ENCODE results near the gene ANP32A. TPM values are rescaled to one million over a fixed set of nuclear protein-coding genes. Genes with fewer than 3 reads are reported as not detected.

The ANP32A gene
- total and polyA plus RNA-seq, 2 experiments from 2014 or later = 40.3 to 70.0 TPM

DNA sequence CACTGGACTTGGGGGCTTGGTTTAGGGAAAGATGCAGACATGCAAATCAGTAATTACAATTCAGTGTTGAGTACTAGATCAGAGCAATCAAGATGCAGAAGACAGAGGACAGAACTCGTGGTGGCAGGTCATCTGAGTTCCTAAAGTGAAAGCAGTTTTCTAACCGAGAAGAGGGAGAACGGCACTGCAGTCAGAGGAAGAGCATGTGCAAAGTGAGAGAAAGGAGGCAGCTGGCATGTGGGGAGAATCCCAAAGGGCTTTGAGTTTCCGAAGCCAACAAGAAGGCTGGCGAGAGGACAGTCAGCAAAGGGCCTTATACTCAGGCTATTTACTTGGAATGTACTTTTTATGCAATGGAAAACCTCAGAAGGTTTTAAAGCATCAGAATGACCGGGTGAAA lies 87.0 kb downstream of the ANP32A start:
- Histone ChIP-seq H2AFZ (no peak overlapping the region), H3K4me3 (no peak overlapping the region), H3K79me2 (ENCODE audit: insufficient read depth) (no peaks in the 10 kb centered on the region), H3K9ac (no peak overlapping the region), H3K36me3 (ENCODE audit: low read depth) (no peaks in the 10 kb centered on the region), H3F3A (ENCODE audit: insufficient read depth) (no peaks in the 10 kb centered on the region; the same call in 1 of the 2 replicates), H3K9me2 (ENCODE audit: insufficient read depth) (no peaks in the 10 kb centered on the region), H3K4me1 (ENCODE audit: insufficient read depth) (peaks cover 4% of the 10 kb centered on the region; the same call in 1 of the 2 replicates), H3K27me3 (replicated peaks; ENCODE audit: insufficient read depth) (no peaks in the 10 kb centered on the region), H3K27ac (no peak overlapping the region), H3K9me3 (ENCODE audit: low read depth) (no peaks in the 10 kb centered on the region), H4K20me1 (ENCODE audit: insufficient read depth) (no peaks in the 10 kb centered on the region), H3K4me2 (ENCODE audit: unreplicated experiment) (no peak overlapping the region)
- in situ Hi-C loops (cut with MboI) = loop anchor here (10.0 kb wide), 1 partner anchor 59 kb away; no protein-coding TSS in a partner anchor
- TF ChIP-seq EZH2phosphoT487 (IDR thresholded peaks at IDR 0.05; ENCODE audit: insufficient read depth, low read depth) (no peak), EZH2 (IDR thresholded peaks at IDR 0.05; ENCODE audit: insufficient read depth, poor library complexity, severe bottlenecking) (no peak)
- no peak for DNase-seq
- 25 to 36% methylated on average over 6 of the region's 6 CpGs for WGBS, 2 experiments (ENCODE audit: low coverage in 1 of 2, low lambda C conversion rate in 2 of 2, missing lambda C conversion rate in 2 of 2)

DNA sequence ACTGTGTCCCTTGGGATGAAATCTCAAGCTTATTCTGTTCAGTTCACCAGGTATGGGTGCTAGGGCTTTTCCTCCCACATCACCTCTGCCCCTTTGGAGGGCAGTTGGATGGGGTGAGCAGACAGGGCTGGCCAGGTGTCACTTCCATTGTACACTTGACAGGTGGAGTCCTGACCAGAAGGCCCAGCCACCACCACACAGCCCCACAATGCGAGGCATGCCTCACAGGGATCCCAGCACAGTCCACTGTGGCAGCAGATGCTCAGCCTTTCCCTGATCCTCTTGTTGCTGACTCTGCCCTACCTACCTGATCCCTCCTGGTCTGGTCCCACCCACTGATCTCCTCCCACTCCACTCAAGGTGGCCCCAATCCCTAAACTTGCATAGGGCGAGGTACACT lies 88.2 kb downstream of the ANP32A start:
- WGBS, 2 experiments (ENCODE audit: low coverage in 1 of 2, low lambda C conversion rate in 2 of 2, missing lambda C conversion rate in 2 of 2) = 95 to 96% methylated on average over 2 of the region's 2 CpGs
- in situ Hi-C loops (cut with MboI) = loop anchor here (10.0 kb wide), 1 partner anchor 58 kb away; no protein-coding TSS in a partner anchor

DNA sequence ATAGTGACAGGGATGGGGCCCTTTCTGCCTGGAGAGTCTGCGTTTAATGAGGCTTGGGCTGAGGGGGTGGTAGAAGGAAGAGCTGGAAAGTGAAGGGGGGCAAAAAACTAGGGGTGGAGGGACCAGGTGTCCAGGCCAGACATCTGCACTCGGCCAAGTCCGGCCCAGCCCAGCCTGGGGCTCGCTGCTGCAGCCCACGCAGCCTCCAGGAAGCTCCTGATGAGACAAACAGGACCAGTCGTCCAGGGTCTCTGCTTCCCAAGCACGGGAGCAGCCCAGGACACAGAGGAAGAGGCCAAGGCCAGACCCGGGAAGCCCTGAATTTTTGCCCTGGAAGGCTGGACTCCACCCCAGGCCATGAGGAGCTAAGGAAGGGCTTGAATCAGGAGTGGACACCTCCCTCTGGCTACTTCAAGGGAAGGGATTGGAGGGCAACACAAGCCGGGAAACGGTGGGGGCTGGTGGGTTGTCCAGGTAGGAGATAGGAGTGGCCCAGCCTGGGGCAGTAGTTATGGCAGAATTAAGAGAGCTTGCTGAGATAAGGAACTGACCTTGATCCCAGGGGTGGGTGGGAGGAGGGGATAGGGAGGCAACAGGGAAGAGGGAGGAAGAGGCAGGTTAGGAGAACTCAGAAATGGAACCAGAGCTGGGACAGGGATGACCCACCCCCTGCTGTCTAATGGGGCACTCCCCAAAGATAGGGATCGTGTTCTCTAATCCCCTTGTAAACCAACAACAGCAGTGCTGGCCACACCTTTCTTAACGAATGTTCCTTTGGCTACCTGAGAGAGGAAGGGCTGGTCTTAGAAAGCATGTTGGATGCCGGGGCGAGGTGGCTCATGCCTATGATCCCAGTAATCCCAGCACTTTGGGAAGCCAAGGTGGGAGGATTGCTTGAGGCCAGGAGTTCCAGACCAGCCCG lies 89.5 kb downstream of the ANP32A start:
- Histone ChIP-seq H3K4me3 (no peak overlapping the region), H4K20me1 (ENCODE audit: insufficient read depth) (no peaks in the 10 kb centered on the region), H3K9me2 (ENCODE audit: insufficient read depth) (no peaks in the 10 kb centered on the region), H3K4me1 (ENCODE audit: insufficient read depth) (peaks cover 4% of the 10 kb centered on the region; the same call in 1 of the 2 replicates), H3K79me2 (ENCODE audit: insufficient read depth) (no peaks in the 10 kb centered on the region), H3K27me3 (replicated peaks; ENCODE audit: insufficient read depth) (no peaks in the 10 kb centered on the region), H3K9ac (no peak overlapping the region), H3K27ac (no peak overlapping the region), H3K9me3 (ENCODE audit: low read depth) (no peaks in the 10 kb centered on the region), H3F3A (ENCODE audit: insufficient read depth) (no peaks in the 10 kb centered on the region; the same call in 1 of the 2 replicates), H3K4me2 (ENCODE audit: unreplicated experiment) (no peak overlapping the region), H2AFZ (no peak overlapping the region), H3K36me3 (ENCODE audit: low read depth) (no peaks in the 10 kb centered on the region)
- DNase-seq = no peak
- in situ Hi-C loops (cut with MboI) = loop anchor here (10.0 kb wide), 1 partner anchor 56 kb away; no protein-coding TSS in a partner anchor
- WGBS, 2 experiments (ENCODE audit: low coverage in 1 of 2, low lambda C conversion rate in 2 of 2, missing lambda C conversion rate in 2 of 2) = 65 to 66% methylated on average over 15 of the region's 15 CpGs
- no peak for TF ChIP-seq EZH2phosphoT487 (IDR thresholded peaks at IDR 0.05; ENCODE audit: insufficient read depth, low read depth)
- no peak for TF ChIP-seq EZH2 (IDR thresholded peaks at IDR 0.05; ENCODE audit: insufficient read depth, poor library complexity, severe bottlenecking)

More for the DNA sequence above, 88.2 kb downstream of the ANP32A start:
- H3K9ac ChIP-seq = no peak overlapping the region
- peaks cover 4% of the 10 kb centered on the region; the same call in 1 of the 2 replicates for H3K4me1 ChIP-seq (ENCODE audit: insufficient read depth)
- no peak overlapping the region for H3K27ac ChIP-seq
- H3K27me3 ChIP-seq (replicated peaks; ENCODE audit: insufficient read depth) = no peaks in the 10 kb centered on the region
- no peaks in the 10 kb centered on the region for H3K79me2 ChIP-seq (ENCODE audit: insufficient read depth)
- no peaks in the 10 kb centered on the region for H4K20me1 ChIP-seq (ENCODE audit: insufficient read depth)
- TF ChIP-seq EZH2 (IDR thresholded peaks at IDR 0.05; ENCODE audit: insufficient read depth, poor library complexity, severe bottlenecking) (no peak), EZH2phosphoT487 (IDR thresholded peaks at IDR 0.05; ENCODE audit: insufficient read depth, low read depth) (no peak)
- H3K36me3 ChIP-seq (ENCODE audit: low read depth) = no peaks in the 10 kb centered on the region
- no peaks in the 10 kb centered on the region for H3K9me2 ChIP-seq (ENCODE audit: insufficient read depth)
- no peak for DNase-seq
- no peak overlapping the region for H3K4me2 ChIP-seq (ENCODE audit: unreplicated experiment)
- no peak overlapping the region for H3K4me3 ChIP-seq
- H2AFZ ChIP-seq = no peak overlapping the region
- H3F3A ChIP-seq (ENCODE audit: insufficient read depth) = no peaks in the 10 kb centered on the region; the same call in 1 of the 2 replicates
- no peaks in the 10 kb centered on the region for H3K9me3 ChIP-seq (ENCODE audit: low read depth)

DNA sequence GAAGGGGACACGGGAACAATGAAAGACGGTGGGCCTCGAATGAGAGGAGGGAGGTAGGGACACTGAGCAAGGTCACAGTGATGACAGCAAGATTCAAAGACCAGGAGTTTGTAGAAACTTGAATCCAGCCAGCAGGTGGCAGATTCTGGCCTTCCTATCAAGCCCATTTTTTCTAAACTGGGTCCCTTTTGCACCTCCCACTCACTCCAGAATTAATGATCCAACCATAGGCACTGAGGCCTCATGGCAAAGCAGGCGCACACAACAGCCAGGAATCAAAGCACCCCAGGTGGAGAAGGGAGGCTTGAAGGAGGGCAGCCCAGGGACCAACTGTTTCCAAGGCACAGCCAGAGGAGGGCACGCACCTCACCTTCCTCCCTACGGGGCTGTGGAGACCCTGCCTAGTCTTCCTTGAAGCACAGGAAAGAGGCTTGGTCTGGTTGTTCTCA lies 90.2 kb downstream of the ANP32A start:
- no peak for TF ChIP-seq EZH2phosphoT487 (IDR thresholded peaks at IDR 0.05; ENCODE audit: insufficient read depth, low read depth)
- TF ChIP-seq EZH2 (IDR thresholded peaks at IDR 0.05; ENCODE audit: insufficient read depth, poor library complexity, severe bottlenecking) = no peak
- H3K27ac ChIP-seq = no peak overlapping the region
- H3K4me2 ChIP-seq (ENCODE audit: unreplicated experiment) = no peak overlapping the region
- no peak overlapping the region for H2AFZ ChIP-seq
- H3K9me2 ChIP-seq (ENCODE audit: insufficient read depth) = no peaks in the 10 kb centered on the region
- no peaks in the 10 kb centered on the region for H3K9me3 ChIP-seq (ENCODE audit: low read depth)
- H3K4me3 ChIP-seq = no peak overlapping the region
- no peaks in the 10 kb centered on the region; the same call in 1 of the 2 replicates for H3F3A ChIP-seq (ENCODE audit: insufficient read depth)
- in situ Hi-C loops (cut with MboI) = loop anchor here (10.0 kb wide), 1 partner anchor 56 kb away; no protein-coding TSS in a partner anchor
- H4K20me1 ChIP-seq (ENCODE audit: insufficient read depth) = no peaks in the 10 kb centered on the region
- peaks cover 4% of the 10 kb centered on the region; the same call in 1 of the 2 replicates for H3K4me1 ChIP-seq (ENCODE audit: insufficient read depth)
- no peaks in the 10 kb centered on the region for H3K36me3 ChIP-seq (ENCODE audit: low read depth)
- WGBS, 2 experiments (ENCODE audit: low coverage in 1 of 2, low lambda C conversion rate in 2 of 2, missing lambda C conversion rate in 2 of 2) = 56 to 59% methylated on average over 6 of the region's 6 CpGs
- DNase-seq = peak; percentile 68
- H3K9ac ChIP-seq = no peak overlapping the region
- H3K79me2 ChIP-seq (ENCODE audit: insufficient read depth) = no peaks in the 10 kb centered on the region
- no peaks in the 10 kb centered on the region for H3K27me3 ChIP-seq (replicated peaks; ENCODE audit: insufficient read depth)
